HepG2 (cell line): Measurements from ENCODE around the gene CASKIN2. TPM values are rescaled to one million over a fixed set of nuclear protein-coding genes. Genes with fewer than 3 reads are reported as not detected.

Experiments
- ARID5B ChIP-seq: IDR thresholded peaks from 2 replicates; pipeline ENCODE4 v1.4.0; 2020; ENCODE audit warnings: mild to moderate bottlenecking, missing genetic modification reagents
- DPF2 ChIP-seq: sonication (generic); formaldehyde crosslinking; IDR thresholded peaks from 2 replicates; pipeline ENCODE4 v1.4.0; 2020; ENCODE audit warnings: mild to moderate bottlenecking, low read depth, missing genetic modification reagents, borderline replicate concordance
- GTF2F1 ChIP-seq: fragments of 150-350 bp; IDR thresholded peaks from 2 replicates; pipeline ENCODE4 v1.6.1; 2014; ENCODE audit warnings: low read length
- HIC2 ChIP-seq: sonication (generic); formaldehyde crosslinking; IDR thresholded peaks from 2 replicates; pipeline ENCODE4 v1.9.0; 2022; ENCODE audit warnings: low read depth, missing genetic modification reagents
- KDM2A ChIP-seq: sonication (generic); formaldehyde crosslinking; IDR thresholded peaks from 2 replicates; pipeline ENCODE4 v1.4.0; 2020; ENCODE audit warnings: low read depth, missing genetic modification reagents, borderline replicate concordance
- MEIS2 ChIP-seq: sonication (generic); formaldehyde crosslinking; IDR thresholded peaks from 2 replicates; pipeline ENCODE4 v1.9.0; 2021; ENCODE audit warnings: mild to moderate bottlenecking, missing genetic modification reagents
- RAD21 ChIP-seq: fragments of 450-650 bp; formaldehyde crosslinking; IDR thresholded peaks from 2 replicates; pipeline ENCODE4 v1.5.0; 2020; ENCODE audit warnings: mild to moderate bottlenecking
- SNAI1 ChIP-seq: sonication (generic); formaldehyde crosslinking; IDR thresholded peaks from 2 replicates; pipeline ENCODE4 v1.5.0; 2020; ENCODE audit warnings: mild to moderate bottlenecking, missing genetic modification reagents, borderline replicate concordance
- ZMAT5 ChIP-seq: sonication (generic); formaldehyde crosslinking; IDR thresholded peaks from 2 replicates; pipeline ENCODE4 v1.5.0; 2020; ENCODE audit warnings: mild to moderate bottlenecking, low read depth, missing genetic modification reagents, borderline replicate concordance
- ZMYM4 ChIP-seq: sonication (generic); formaldehyde crosslinking; IDR thresholded peaks from 2 replicates; pipeline ENCODE4 v1.8.1; 2023; ENCODE audit warnings: mild to moderate bottlenecking, missing genetic modification reagents
- ZNF350 ChIP-seq: sonication (generic); formaldehyde crosslinking; IDR thresholded peaks from 2 replicates; pipeline ENCODE4 v1.4.0; 2020; ENCODE audit warnings: mild to moderate bottlenecking, low read depth, missing genetic modification reagents, borderline replicate concordance
- ZNF543 ChIP-seq: sonication (generic); formaldehyde crosslinking; IDR thresholded peaks from 2 replicates; pipeline ENCODE4 v1.4.0; 2020; ENCODE audit warnings: mild to moderate bottlenecking, missing genetic modification reagents
- ZNF589 ChIP-seq: sonication (generic); formaldehyde crosslinking; conservative IDR thresholded peaks from 2 replicates; pipeline ENCODE4 v1.8.0; 2022; ENCODE audit warnings: mild to moderate bottlenecking, moderate library complexity, missing genetic modification reagents
- ZNF609 ChIP-seq: sonication (generic); formaldehyde crosslinking; IDR thresholded peaks from 2 replicates; pipeline ENCODE4 v1.4.0; 2020; ENCODE audit warnings: mild to moderate bottlenecking, missing genetic modification reagents, borderline replicate concordance
- ZNF891 ChIP-seq: sonication (generic); formaldehyde crosslinking; IDR thresholded peaks from 2 replicates; pipeline ENCODE4 v1.5.0; 2020; ENCODE audit warnings: mild to moderate bottlenecking, missing genetic modification reagents
- polyA plus RNA-seq, 8 experiments: library from polyadenylated mRNA; depleted of rRNA in 3 of 8; stranded (reverse) in 7 of 8; unstranded in 1 of 8; fragments of >200 nt; fragmentation: Illumina TruSeq in 4 of 8; extraction: Trizol in 4 of 8; gene quantifications; 2 replicates each; pipeline versions ENCODE4 v1.2.1 to v1.2.3, GENCODE V29; 2011 to 2016; ENCODE audit warnings: low read depth in 4 of 8, missing spikeins in 1 of 8, mixed read lengths in 1 of 8; ENCODE audit not compliant: insufficient read depth in 1 of 8
- total RNA-seq, 5 experiments: library from RNA; depleted of rRNA; stranded (reverse); fragments of >200 nt; fragmentation: Illumina TruSeq; extraction: Trizol; gene quantifications; 2 replicates each; pipeline ENCODE4 v1.2.3, GENCODE V29; 2016; ENCODE audit warnings: low read depth in 1 of 5

CASKIN2 gene
- total and polyA plus RNA-seq, 2 of the 13 experiments (the other 11 are each of a cell fraction or from before 2014, with no cell fraction given) = 5.2 to 7.8 TPM

- TF ChIP-seq ZNF609 = peak; percentile 66; the same call in 1 of the 2 replicates
- TF ChIP-seq DPF2 (CRISPR knock-in tag) = peak; percentile 24; the same call in 1 of the 2 replicates
- TF ChIP-seq SNAI1 (CRISPR knock-in tag) = no peak
- no peak; the same call in 1 of the 2 replicates for TF ChIP-seq ZNF891 (CRISPR knock-in tag)
- TF ChIP-seq ZMAT5 = no peak
- peak; percentile 91 for TF ChIP-seq ZNF543
- peak; percentile 66 for TF ChIP-seq MEIS2 (CRISPR knock-in tag)
- peak; percentile 70; the same call in 1 of the 2 replicates for TF ChIP-seq ZNF589 (CRISPR knock-in tag)
- no peak for TF ChIP-seq GTF2F1
- peak; percentile 98 for TF ChIP-seq KDM2A (CRISPR knock-in tag)
- peak; percentile 36; the same call in 1 of the 2 replicates for TF ChIP-seq ARID5B (CRISPR knock-in tag)
- TF ChIP-seq HIC2 (CRISPR knock-in tag) = peak; percentile 31; the same call in 1 of the 2 replicates
- peak; percentile 72 for TF ChIP-seq ZNF350
- TF ChIP-seq RAD21 (CRISPR knock-in tag) = peak; percentile 87
- peak; percentile 75; the same call in 1 of the 2 replicates for TF ChIP-seq ZMYM4 (CRISPR knock-in tag)
Observed at GRCh38 chr17:75524970-75525805, 9.9 kb upstream of the CASKIN2 start, which contains the start of gene LLGL2 (continued).
